Neural progenitor cell (in vitro differentiated cells): Measurements from ENCODE around the gene PA2G4.

Experiments
- EZH2 ChIP-seq: fragments of 200-600 bp; sonication (generic); IDR thresholded peaks from 2 replicates; pipeline ENCODE4 v1.6.1; 2017; ENCODE audit warnings: antibody characterized with exemption, mild to moderate bottlenecking, moderate library complexity
- EZH2phosphoT487 ChIP-seq: fragments of 200-600 bp; sonication (generic); IDR thresholded peaks from 2 replicates; pipeline ENCODE4 v1.6.1; 2017; ENCODE audit warnings: antibody characterized with exemption
- TF ChIP-seq, protein P1 (sequence below): fragments of 200-600 bp; sonication (generic); IDR thresholded peaks from 2 replicates; pipeline ENCODE4 v1.5.1; 2017; ENCODE audit warnings: antibody characterized with exemption, mild to moderate bottlenecking

DNA sequence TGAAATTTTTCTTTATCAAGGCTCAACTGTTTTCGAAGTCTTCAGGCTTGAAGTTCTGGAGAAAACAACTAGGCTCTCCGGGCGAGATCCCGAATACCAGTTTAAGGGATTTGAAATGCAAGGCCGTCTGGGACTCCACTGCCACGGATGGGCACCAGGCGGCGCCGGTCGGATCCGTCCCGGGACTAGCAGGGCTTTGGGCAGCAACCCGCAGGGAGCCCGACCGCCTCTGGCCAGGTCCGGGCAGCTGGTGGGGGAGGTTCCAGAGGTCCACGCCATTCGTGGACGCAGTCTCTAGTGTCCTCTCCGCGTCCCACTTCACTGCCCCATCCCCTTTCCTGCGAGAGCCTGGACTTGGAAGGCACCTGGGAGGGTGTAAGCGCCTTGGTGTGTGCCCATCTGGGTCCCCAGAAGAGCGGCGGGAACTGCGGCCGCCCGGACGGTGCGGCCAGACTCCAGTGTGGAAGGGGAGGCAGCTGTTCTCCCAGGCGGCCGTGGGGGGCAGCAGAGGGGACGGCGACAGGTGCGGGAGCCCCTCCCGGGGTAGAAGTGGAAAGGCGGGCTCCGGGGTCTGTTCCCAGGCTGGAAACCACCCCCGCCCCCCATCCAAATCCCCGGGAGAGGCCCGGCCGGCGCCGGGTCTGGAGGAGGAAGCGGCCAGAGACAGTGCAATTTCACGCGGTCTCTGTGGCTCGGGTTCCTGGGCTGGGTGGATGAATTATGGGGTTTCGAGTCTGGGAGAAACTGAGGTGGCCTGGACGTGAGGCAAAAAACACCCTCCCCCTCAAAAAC is 25.2 kb upstream of the PA2G4 start:
- TF ChIP-seq, protein P1, sequence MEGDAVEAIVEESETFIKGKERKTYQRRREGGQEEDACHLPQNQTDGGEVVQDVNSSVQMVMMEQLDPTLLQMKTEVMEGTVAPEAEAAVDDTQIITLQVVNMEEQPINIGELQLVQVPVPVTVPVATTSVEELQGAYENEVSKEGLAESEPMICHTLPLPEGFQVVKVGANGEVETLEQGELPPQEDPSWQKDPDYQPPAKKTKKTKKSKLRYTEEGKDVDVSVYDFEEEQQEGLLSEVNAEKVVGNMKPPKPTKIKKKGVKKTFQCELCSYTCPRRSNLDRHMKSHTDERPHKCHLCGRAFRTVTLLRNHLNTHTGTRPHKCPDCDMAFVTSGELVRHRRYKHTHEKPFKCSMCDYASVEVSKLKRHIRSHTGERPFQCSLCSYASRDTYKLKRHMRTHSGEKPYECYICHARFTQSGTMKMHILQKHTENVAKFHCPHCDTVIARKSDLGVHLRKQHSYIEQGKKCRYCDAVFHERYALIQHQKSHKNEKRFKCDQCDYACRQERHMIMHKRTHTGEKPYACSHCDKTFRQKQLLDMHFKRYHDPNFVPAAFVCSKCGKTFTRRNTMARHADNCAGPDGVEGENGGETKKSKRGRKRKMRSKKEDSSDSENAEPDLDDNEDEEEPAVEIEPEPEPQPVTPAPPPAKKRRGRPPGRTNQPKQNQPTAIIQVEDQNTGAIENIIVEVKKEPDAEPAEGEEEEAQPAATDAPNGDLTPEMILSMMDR: peak; percentile 64
- TF ChIP-seq EZH2 (no peak), EZH2phosphoT487 (no peak)
